HL-60 (cell line): ENCODE data around the gene KCNH1.

ENCODE experiments used
- CTCF ChIP-seq: IDR thresholded peaks from one replicate; pipeline ENCODE4 v1.5.1; 2011; ENCODE audit warnings: low read length, control low read depth, inconsistent platforms; ENCODE audit not compliant: insufficient read depth
- GABPA ChIP-seq: IDR thresholded peaks from 2 replicates; pipeline ENCODE4 v1.6.1; 2012; ENCODE audit warnings: low read depth
- POLR2AphosphoS5 ChIP-seq: IDR thresholded peaks from 2 replicates; pipeline ENCODE4 v1.6.1; 2012; ENCODE audit warnings: low read depth
- SPI1 ChIP-seq: IDR thresholded peaks from 2 replicates; pipeline ENCODE4 v1.6.1; 2012; ENCODE audit warnings: low read depth, mild to moderate bottlenecking, borderline replicate concordance
- TF ChIP-seq, protein P1 (sequence below): IDR thresholded peaks from 2 replicates; pipeline ENCODE4 v1.6.1; 2012; ENCODE audit warnings: low read depth; ENCODE audit not compliant: insufficient replicate concordance

DNA sequence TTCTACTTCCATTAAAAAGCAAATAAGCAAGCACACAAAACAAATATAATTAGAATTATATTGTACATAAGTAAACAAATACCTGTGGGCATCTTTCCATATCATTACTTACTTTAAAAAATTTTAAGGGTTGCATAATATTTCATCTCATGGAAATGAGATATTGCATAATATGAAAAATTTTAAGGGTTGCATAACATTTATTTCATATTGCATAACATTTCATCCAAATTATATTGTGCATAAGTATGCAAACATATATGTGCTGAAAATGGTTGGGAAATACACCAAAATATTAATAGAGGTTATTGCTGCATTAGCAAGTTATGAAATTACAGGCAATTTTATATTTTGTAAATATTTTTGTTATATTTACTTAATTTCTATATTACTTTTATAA lies 213.7 kb downstream of the KCNH1 start:
- TF ChIP-seq CTCF (no peak), GABPA (no peak), POLR2AphosphoS5 (no peak), SPI1 (no peak)
- TF ChIP-seq, protein P1, sequence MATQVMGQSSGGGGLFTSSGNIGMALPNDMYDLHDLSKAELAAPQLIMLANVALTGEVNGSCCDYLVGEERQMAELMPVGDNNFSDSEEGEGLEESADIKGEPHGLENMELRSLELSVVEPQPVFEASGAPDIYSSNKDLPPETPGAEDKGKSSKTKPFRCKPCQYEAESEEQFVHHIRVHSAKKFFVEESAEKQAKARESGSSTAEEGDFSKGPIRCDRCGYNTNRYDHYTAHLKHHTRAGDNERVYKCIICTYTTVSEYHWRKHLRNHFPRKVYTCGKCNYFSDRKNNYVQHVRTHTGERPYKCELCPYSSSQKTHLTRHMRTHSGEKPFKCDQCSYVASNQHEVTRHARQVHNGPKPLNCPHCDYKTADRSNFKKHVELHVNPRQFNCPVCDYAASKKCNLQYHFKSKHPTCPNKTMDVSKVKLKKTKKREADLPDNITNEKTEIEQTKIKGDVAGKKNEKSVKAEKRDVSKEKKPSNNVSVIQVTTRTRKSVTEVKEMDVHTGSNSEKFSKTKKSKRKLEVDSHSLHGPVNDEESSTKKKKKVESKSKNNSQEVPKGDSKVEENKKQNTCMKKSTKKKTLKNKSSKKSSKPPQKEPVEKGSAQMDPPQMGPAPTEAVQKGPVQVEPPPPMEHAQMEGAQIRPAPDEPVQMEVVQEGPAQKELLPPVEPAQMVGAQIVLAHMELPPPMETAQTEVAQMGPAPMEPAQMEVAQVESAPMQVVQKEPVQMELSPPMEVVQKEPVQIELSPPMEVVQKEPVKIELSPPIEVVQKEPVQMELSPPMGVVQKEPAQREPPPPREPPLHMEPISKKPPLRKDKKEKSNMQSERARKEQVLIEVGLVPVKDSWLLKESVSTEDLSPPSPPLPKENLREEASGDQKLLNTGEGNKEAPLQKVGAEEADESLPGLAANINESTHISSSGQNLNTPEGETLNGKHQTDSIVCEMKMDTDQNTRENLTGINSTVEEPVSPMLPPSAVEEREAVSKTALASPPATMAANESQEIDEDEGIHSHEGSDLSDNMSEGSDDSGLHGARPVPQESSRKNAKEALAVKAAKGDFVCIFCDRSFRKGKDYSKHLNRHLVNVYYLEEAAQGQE: no peak
